HG03378 (cell line): ENCODE measurements around the gene RAMP1.

Experiments
- ATAC-seq: cut with Tn5 transposase; IDR thresholded peaks from one replicate; pipeline ENCODE4 v1.9.1; 2021; ENCODE audit warnings: mild to moderate bottlenecking, moderate library complexity; ENCODE audit not compliant: unreplicated experiment

The RAMP1 gene

DNA sequence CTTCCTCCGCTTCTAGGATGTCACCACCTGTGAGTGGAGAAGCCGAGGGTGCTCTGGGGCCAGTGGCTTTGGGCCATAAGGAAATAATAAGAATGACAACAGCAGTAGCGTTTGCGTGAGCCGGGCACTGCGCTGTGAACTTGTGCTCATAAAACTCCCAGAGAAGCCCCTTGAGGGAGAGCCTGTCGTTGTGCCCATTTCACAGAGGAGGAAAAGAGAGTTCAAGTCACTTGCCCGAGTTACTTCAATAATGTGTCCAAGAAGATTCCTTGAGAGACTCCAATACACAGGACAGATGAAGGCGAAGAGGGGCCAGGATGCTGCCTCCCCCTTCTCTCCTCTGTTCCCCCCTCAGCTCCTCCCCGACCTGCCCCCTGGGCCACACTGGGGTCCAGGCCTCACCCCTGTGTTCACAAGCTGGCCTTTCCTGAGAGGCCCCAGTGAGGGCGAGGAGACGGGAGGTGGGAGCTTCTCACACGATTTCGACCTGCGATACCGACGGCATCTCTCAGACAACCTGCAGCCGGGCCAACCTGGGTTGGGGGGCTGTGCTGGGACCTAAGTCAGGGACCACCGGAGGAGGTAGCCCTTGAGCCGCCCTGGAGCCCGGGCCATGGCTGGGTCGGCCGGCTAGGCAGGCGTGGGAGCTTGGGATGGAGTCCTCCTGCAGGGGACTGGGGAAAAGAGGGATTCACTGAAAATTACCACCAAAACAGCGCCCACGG is 53.9 kb downstream of the RAMP1 start:
- ATAC-seq = no peak

DNA sequence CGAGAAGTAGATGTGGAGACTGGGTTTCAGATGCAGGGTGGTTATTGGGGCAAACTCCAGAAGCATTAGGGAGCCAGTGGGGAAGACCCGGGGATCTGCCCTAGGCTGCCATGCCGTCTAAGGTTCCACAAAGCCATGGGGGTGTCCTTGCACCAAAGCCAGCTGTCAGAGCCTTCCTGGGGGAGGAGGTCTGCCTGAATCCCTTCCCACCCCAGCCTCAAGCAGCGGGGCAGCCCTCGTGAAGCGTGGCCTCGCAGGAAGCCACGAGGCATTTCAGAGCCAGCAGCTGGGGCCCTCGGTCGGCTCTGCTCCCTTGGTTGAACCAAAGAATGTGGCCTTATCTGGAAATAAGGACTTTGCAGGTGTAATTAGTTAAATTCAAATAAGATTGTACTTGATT is 56.2 kb downstream of the RAMP1 start:
- ATAC-seq = no peak

DNA sequence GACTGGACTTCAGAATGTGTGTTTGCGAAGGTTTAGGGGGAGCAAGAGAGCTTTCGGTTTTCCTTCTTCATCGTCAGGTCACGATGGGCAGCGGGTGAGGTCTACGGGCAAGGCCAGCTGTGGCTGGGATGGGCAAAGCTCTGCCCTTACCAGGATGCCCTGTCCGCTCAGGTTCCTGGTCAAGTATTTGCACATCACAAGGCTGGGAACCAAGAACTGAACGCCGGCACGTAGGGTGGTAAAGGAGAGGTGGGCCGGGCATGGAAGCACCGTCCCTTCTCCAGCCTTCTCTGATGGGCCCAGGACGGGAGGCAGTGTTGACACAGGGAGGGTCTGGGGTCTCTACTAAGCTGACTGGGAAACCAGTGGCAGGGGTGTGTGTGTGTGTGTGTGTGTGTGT is 56.9 kb downstream of the RAMP1 start:
- no peak for ATAC-seq

- ATAC-seq = no peak
These were observed 58.4 kb downstream of the RAMP1 start for GRCh38 chr2:237917696-237918374.

DNA sequence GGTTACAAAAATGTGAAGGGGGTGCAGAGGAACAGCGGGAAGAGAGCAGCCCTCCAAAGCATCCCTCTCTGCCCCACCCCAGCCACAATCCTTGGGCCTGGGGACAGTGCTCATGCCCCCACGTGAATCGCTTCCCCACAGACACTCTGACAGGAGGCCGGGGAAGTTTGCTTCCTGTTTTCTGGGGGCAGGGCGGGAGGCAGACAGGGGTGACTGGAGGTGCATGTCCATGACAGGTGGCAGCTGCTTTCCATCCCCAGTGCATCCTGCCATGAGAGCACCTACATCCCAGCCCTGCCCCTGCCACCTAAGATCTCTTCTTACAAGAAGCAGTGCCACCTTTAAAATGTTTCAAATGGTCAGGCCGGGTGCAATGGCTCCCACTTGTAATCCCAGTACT is 60.2 kb downstream of the RAMP1 start:
- ATAC-seq = no peak

- ATAC-seq = no peak
These were observed 61.2 kb downstream of the RAMP1 start for GRCh38 chr2:237920673-237921072.

DNA sequence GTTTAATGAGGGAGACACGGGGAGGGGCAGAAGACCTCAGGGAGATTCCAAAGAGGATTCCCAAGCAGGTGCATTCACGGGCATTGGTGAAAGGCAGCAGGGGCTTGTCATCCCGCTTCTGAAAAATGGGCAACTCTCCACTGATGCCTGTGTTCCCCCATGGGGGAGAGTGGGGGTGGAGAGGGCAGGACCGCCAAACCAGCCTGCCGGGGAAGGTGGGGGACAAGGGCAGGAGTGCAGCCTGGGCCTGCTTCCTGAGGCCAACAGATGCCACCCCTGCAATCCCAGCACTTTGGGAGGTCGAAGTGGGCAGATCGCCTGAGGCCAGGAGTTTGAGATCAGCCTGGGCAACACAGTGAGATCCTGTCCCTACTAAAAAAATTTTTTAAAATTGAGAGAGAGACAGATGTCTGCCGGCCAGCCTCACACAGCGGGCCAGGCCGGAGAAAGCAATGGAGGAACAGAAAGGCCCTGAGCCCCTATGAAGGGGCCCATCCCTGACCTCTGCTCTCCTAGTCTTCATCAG is 62.6 kb downstream of the RAMP1 start:
- no peak for ATAC-seq

DNA sequence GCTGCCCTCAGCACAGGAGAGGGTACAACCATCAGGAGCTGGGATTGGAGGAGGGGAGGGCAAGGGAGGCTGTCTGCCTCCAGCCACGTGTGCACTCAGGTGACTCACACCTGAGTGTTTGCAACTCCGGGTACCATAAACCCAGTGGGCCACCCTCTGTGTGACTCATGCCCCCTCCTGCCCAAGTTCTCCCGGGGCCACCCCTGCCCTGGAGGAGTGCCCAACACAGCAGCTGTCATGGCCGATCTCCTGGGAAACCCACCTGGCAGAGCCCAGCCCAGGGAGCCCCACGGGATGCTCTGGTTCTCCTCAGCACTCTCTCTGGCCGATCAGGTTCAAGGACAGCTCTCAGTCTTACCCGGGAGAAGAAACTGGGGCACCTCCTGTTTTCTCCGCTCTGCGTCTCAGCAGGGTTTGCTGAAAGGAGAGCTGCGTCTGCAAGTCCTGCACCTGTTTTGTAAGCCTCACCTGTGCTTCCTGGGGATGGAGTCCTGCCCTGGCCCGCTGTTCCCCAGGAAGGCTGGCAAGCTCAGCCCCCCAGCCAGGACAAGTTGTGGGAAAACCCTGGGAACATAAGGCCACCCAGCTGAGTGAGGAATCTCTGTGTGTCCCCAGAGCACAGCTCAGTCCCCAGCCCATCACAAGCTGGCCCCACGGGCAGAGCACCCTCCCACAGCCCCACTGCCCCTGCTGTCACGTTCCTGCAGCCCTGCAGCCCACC is 63.4 kb downstream of the RAMP1 start:
- no peak for ATAC-seq

- ATAC-seq = no peak
These were observed 64.2 kb downstream of the RAMP1 start for GRCh38 chr2:237923481-237924163.

DNA sequence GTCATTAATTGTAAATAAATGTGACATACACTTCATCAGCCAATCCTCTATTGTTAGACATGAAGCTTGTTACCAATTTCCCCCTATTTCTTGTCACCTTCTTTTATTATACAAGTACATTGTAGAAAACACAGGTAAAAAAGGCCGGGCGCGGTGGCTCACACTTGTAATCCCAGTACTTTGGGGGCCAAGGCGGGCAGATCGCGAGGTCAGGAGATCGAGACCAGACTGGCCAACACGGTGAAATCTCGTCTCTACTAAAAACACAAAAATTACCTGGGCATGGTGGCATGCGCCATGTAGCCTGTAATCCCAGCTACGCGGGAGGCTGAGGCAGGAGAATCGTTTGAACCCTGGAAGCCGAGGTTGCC is 64.7 kb downstream of the RAMP1 start:
- ATAC-seq = no peak

- no peak for ATAC-seq
These were observed 67.7 kb downstream of the RAMP1 start for GRCh38 chr2:237927135-237927534.

DNA sequence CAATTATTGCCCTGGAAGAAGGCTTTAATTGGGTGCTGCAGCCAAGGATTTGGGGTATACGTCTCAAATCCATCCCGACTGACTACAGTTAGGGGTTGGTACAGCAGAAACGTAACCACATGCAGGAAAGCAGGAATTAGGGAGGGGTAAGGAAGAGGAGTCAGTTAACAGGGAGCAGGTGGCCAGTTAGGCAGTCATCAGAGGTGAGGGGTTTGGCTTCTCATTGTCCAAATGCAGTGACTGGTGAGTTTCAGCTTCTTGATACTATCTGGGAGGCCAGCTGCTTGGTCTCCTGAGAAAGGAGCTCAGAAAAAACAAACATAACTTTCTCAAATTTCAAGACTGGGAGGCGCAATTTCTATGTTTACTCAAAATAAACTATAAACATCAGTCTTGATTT is 68.6 kb downstream of the RAMP1 start:
- ATAC-seq = no peak

GRCh38 chr2:237929979-237930378 is 70.6 kb downstream of the RAMP1 start:
- no peak for ATAC-seq

DNA sequence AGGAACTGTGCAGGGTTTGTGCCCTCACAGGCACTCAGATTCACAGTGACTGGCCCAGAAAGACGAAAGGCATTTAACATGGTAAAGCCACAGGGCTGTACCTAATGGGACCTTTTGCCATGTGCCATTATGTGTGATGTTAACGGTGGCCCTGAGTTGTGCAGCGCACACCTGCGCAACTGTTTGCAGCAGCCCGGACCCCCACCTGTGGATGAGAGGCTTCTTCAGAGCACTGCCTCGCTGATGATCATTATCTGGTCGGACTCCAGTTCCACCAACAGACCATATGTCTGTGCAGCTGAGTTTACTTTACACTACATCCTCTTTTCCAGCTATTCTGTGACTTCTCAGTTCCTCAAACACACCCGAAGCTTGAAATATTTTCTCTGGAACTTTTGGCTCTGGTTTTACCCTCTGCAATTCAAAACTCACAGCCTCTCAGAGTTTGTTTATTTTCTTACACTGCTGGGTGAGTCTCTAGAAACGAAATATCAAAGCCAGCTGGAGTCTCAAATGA is 71.8 kb downstream of the RAMP1 start:
- ATAC-seq = no peak

- no peak for ATAC-seq
These were observed 73.3 kb downstream of the RAMP1 start for GRCh38 chr2:237932731-237933131.

DNA sequence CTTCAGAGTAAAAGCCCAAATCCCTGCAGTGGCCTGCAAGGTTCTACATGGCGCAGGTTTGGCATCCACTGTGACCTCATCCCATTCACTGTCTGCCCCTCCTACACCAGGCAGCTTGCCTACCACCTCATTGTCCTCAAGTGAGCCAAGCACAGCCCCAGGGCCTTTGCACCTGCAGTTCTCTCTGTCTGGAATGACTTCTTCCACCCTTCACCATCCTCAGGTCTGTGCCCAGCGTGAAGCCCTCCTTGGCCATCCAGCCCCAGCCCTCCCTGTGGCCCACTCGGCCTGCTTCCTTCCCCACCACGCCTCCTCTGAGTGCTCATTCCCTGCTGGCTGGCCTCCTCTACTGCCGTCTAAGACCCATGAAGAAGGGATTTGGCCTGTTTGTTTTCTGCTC is 74.8 kb downstream of the RAMP1 start:
- no peak for ATAC-seq

DNA sequence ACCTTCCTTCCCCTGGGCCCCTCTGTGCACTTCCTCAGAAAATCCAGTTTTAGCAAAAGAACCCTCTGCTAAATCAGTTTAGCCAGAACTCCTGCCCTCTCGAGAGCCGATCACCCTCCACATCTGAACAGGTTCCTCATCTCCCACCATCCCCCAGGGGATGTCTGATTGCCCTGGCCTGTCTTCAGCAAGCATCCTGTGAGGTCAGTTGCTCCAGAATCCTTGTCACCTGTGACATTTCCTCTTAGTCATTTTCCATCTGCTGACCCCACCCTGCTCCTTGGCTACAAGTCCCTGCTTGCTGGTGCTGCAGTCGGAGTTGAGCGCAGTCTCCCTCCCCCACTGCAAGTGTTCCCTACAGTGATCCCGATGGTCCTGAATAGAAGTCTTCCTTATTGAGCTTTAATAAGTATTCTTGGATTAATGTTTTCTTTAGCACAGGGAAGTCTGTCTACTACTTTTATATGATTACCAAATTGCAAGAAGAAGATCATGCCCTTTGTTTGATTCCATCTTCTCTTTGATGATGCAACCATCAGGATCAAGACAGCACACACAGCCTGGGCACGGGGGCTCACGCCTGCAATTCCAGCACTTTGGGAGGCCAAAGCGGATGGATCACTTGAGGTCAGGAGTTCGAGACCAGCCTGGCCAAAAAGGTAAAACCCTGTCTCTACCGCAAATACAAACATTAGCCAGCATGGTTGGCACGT is 76.5 kb downstream of the RAMP1 start:
- no peak for ATAC-seq

- ATAC-seq = no peak
These were observed 79.8 kb downstream of the RAMP1 start for GRCh38 chr2:237939251-237939650.

- ATAC-seq = no peak
These were observed 81.4 kb downstream of the RAMP1 start for GRCh38 chr2:237940828-237941227.

DNA sequence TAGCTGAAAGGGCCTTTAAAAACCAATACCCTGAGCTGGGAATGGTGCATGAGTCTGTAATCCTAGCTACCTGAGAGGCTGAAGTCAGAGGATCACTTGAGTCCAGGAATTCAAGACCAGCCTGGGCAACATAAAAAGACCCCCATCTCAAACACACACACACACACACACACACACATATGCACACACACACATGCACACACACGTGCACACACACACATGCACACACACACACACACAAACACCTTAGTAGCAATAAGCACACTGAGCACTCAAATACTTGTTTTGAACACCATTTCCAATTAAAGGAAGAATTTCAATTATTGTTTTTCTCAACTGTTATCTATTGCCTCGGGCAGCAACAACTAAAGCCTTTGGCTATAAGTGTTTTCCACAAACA is 81.8 kb downstream of the RAMP1 start:
- no peak for ATAC-seq
